CD4-positive, alpha-beta T cell treated with Interferon alpha-2 for 1 hour (primary cell): Measurements from ENCODE around the gene TMEM260.
A peak's percentile ranks its signal among the peaks of the same experiment; 100 is the strongest.

Experiments used
- DNase-seq, 2 donors: peaks; one replicate each; pipeline ENCODE4 v3.0.0-alpha.2; 2020 to 2022

The TMEM260 gene

DNA sequence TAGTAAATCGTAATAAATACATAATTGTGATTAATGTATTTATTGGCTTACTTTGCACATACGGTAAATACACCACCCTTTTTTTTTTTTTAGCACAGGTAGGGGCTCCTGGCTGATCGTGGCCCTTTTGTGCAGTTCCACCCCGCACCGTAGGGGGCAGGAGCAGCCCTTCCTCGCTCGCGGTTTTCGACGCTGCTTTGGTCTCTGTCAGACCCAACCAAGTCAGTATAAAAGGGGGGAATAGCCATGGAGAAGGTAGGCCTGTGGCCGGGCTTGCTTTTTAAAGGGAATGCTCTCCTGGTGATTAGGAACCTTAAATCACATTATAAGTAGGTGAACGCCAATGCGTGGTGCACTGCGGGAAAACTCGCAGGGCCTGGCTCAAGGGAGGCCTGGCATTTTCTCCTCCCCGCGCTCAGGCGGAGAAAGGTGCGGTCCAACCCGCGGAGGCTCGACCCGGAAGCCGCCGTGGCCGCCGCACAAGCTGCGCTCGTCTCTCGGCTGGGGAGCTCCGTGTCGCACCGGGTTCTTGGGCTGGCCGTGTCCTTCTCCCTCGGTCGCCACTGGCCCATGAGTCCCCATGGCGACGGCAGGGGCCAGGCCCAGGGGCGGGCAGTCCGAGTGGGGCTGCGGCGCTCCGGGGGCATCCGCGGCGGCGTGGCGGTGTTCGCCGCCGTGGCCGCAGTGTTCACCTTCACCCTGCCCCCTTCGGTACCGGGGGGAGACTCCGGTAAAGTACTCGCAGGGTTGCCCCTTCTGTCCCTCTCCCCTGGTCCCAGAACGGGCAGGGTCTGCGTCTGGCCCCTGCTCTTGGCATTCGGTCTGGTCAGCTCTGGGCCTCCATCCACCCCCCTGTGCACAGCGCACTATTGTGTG is at the start of gene TMEM260:
Gene TMEM260 (plus strand): TSS at position 454 of the 876 bp plus-strand sequence. CDS start 117 bp downstream, at position 571.
- DNase-seq, result peak; percentile 90 to 94

GRCh38 chr14:56532546-56532945 is 47.1 kb upstream of the TMEM260 start:
- DNase-seq, result no peak

DNA sequence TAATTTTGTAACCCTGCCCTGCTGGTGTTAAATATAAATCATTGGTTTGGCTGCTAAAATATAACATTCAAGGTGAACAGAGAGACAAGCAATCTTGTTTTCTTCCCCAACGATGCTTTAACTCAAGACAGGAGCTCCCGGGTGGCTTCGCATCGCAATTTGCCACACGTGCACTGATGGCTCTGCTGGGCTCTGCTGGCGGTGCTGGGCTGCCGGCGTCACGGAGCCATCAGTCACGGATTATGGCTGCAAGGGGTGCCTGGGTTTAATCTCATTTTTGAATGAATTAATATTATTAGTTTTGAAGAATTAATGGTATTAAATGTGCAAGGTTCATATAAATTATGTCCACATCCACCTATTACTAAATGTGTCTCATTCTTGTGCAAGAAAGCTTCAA is 44.9 kb upstream of the TMEM260 start:
- DNase-seq, result no peak

GRCh38 chr14:56539862-56540261 is 39.7 kb upstream of the TMEM260 start:
- no peak for DNase-seq

DNA sequence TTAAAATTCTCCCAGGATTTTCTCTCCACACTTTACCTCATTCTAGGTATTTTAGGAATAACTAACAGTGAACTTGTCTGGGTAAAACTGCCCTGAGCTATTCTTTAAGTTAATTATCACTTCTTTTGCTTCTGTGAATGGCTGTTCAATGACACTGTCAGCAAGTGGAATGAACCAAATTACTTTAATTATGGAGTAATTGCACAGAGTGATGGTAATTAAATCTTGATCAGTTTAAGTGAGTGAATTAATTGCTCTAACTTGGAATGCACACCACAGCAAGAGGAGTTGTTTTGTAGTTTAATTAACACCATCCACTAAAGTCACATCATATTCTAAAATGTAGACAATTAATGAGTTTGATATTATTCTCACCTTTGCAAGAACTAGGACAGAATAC is 36.2 kb upstream of the TMEM260 start:
- no peak for DNase-seq

GRCh38 chr14:56549721-56550120 is 29.9 kb upstream of the TMEM260 start:
- no peak for DNase-seq

DNA sequence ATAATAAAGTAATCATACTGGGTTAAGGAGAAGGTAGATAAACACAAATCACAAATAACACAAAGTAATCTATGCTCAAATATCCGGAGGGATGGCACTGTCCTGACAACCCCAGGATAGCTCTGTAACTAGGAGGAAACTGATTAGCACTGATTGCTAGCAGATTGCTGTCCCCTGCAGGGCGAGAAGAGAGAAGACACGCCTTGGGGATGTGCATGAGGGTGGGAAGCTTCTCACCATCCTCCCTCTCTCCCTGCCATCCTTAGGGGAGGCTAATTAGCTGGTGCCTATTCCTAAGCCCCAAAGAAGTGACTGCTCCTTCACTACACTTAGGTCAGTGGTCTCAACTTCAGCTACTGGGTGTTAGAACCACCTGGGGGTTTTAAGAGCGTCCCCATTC is 27.0 kb upstream of the TMEM260 start:
- no peak for DNase-seq

GRCh38 chr14:56554301-56554700 is 25.3 kb upstream of the TMEM260 start:
- no peak for DNase-seq

GRCh38 chr14:56555921-56556570 is 23.6 kb upstream of the TMEM260 start:
- DNase-seq, result no peak

DNA sequence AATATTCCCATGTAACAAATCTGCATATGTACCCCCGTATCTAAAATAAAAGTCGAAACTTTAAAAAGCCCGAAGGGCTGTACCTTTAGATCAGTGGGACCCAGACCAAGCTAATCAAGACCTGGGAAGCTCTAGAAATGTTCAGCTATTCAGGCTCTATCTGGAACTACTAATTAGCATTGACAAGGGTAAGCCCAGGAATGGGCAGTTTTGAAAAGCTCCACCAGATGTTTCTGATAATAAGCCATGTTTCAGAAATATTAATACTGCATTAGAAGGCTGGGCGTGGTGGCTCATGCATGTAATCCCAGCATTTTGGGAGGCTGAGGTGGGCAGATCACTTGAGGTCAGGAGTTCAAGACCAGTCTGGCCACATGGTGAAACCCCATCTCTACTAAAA is 20.4 kb upstream of the TMEM260 start:
- DNase-seq, result no peak

- DNase-seq, result no peak
Observed at GRCh38 chr14:56561606-56562005, 18.0 kb upstream of the TMEM260 start.

DNA sequence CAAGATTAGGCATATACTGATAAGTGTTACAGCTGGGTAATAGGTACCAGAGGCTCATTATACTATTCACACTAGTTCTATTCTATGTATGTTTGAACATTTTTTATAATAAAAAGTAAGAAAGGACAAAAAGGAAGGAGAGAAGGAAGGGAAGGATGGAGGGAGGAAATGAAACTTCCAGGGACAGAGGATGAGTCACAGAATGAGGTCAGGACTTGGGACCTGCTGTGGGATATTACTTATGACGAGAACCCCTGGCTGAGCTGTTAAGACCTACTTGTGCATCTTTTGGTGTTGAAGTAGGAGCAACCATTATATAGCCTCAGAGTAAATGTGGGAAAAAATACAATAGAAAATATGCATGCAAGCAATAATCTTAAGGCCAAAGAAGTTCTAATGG is 16.7 kb upstream of the TMEM260 start:
- no peak for DNase-seq

DNA sequence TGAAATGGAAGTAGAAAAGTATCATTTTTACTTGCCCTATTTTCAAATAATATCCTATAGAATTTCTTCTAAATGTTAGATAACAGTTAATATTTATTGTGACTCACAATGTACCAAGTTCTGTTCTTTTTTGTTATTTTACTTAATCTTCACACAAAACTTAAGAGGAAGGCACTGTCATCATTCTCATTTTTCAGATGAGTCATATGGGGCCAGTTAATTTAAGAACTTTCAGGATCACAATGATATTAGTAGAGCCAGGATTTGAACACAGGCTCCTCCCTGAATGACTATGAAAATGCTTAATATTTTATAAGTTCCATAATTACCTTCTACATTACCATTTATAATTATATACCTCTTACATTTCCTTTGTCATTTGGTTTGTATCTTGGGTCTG is 10.4 kb upstream of the TMEM260 start:
- DNase-seq, result no peak

GRCh38 chr14:56570295-56570694 is 9.3 kb upstream of the TMEM260 start:
- no peak for DNase-seq

GRCh38 chr14:56580221-56580711 is 668 bp downstream of the TMEM260 start:
- no peak for DNase-seq

DNA sequence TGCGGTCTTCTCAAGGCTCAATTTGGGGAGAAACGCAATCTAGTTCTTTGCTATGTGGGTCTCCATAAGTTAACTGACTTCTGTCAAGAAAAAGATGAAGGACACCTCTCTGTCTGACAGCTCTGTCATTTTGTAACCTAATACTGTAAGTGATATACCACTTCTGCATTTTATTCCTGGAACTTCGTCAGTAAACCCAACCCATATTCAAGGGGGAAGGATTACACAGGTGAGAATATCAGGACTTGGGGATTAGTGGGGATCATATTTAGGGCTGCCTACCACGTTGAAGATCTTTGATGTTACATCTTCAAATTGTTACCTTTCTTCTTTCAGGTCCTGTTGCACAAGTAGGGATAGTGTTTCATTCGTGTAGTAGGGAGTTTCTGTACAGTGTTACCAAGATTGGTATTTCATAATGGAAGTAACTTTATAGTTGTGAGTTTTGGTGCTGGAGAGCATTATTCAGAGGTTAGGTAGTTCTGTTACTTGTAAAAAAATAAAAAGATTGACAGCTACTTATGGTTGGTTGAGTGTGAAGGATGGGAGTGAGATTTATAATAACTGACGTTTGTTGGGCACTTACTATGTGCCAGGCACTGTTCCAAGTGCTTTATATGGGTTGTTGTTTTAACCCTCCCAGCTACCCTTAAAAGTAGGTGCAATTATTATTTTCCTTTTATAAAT is 1.6 kb downstream of the TMEM260 start:
- DNase-seq, result no peak

- DNase-seq, result no peak
Observed at GRCh38 chr14:56585461-56586084, 6.0 kb downstream of the TMEM260 start.

- no peak for DNase-seq
Observed at GRCh38 chr14:56587701-56588100, 8.1 kb downstream of the TMEM260 start.

DNA sequence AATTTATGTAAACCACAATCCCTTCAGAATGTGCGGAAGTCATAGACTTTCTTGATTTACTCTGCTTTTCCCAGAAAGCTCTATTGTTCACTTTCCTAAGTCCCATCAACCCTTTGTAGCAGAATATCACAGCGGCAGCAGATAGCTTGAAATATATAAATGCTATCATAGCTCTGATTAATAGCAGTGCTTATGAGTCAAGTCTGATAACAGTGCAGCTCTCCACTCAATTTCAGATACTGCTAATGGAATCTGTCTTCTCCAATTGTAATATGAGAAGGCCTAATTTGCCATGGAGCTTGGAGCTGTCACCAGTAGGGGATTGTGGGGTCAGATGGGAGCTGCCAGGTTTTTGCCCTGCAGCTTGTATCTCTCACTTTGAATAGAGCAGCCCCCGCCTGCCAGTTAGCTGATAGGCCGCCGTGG is 10.9 kb downstream of the TMEM260 start:
- no peak for DNase-seq

DNA sequence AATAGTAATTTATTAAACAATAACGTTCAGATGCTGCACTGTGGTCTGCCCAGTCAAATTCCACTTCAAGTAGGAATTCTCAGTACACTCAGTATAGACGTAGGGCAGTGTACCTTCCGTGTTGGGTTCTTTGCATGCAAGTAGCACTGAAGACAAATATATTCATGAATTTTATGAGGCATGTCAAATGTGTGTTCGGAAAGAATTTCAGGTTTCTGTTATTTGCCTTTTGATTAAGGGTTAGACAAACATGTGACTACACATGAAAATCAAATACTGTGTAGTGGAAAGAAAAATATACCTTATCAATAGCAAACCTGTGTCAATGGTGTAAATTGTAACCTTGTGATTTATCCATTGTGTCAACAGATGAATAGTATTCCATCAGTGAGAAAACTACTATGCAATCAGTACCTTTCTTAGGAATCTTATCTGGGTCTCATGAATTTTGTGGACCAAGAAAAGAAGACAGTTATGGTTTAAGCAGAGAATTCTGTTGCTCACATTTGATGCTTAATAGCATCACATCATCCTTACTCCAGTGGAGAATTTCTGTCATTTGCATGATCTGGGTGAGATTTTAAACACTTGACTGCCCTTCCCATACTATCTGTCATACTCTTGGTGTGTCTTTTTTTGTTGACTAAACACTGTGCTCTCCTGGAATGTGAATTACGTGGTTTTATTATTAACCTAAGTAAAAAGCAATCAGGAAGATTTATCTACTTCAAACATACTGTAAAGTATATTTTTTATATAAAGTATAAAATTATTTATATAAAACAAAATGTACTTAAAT is 13.3 kb downstream of the TMEM260 start:
- no peak for DNase-seq

- DNase-seq, result no peak
Observed at GRCh38 chr14:56594428-56594827, 14.8 kb downstream of the TMEM260 start.

DNA sequence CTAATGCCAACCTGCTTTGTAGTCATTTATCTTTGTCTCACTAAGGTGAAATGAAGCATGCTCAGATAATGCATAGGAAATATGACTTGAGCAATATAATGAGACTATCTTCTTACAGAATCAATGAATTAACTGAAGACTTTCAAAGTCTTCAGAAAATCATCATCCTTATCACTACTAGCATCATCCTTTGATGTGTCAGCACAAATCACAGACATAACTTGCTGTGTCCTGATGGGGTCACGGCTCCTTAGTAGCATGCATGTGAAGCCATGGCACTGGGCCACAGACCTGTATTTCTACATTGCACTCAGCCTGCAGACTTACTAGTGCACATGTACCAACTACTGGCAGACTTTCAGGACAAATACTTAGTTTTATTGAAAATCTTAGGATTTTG is 18.9 kb downstream of the TMEM260 start:
- DNase-seq, result no peak
